H9 (cell line): Measurements from ENCODE around the gene ZNF621. TPM values are rescaled to one million over a fixed set of nuclear protein-coding genes. Genes with fewer than 3 reads are reported as not detected.
"Not testable (repeated sequence)": the region's sequence is repeated elsewhere in the genome, so short reads cannot be mapped to it uniquely, and the experiment has no call there.

Experiments
- DNase-seq: peaks from one replicate; pipeline ENCODE4 v3.0.0-alpha.2; 2017
- H2AFZ ChIP-seq: one replicate; pipeline ENCODE4 v1.6.1; 2013; ENCODE audit warnings: mild to moderate bottlenecking, low read length, control low read depth, moderate library complexity
- H2AK5ac ChIP-seq: 2 replicates; pipeline ENCODE4 v1.6.1; 2013; ENCODE audit warnings: low read length, control low read depth, mixed read lengths; ENCODE audit not compliant: insufficient read length
- H2BK120ac ChIP-seq: one replicate; pipeline ENCODE4 v1.6.1; 2013; ENCODE audit warnings: low read depth, mild to moderate bottlenecking, low read length, control low read depth, inconsistent platforms; ENCODE audit not compliant: poor library complexity, severe bottlenecking
- H2BK12ac ChIP-seq: 2 replicates; pipeline ENCODE4 v1.6.1; 2013; ENCODE audit warnings: low read length, control low read depth, mixed read lengths, low read depth; ENCODE audit not compliant: insufficient read length
- H2BK15ac ChIP-seq: 2 replicates; pipeline ENCODE4 v1.6.1; 2013; ENCODE audit warnings: low read depth, low read length, control low read depth
- H2BK20ac ChIP-seq: one replicate; pipeline ENCODE4 v1.6.1; 2013; ENCODE audit warnings: low read depth, mild to moderate bottlenecking, low read length, control low read depth, inconsistent platforms; ENCODE audit not compliant: poor library complexity, severe bottlenecking
- H2BK5ac ChIP-seq: 2 replicates; pipeline ENCODE4 v1.6.1; 2013; ENCODE audit warnings: low read length, control low read depth, mixed read lengths; ENCODE audit not compliant: insufficient read length
- H3K14ac ChIP-seq: 2 replicates; pipeline ENCODE4 v1.6.1; 2013; ENCODE audit warnings: low read length, control low read depth; ENCODE audit not compliant: insufficient read depth
- H3K18ac ChIP-seq: 2 replicates; pipeline ENCODE4 v1.6.1; 2013; ENCODE audit warnings: low read depth, mild to moderate bottlenecking, mixed read lengths, low read length, control low read depth; ENCODE audit not compliant: insufficient read length
- H3K23ac ChIP-seq: 2 replicates; pipeline ENCODE4 v1.6.1; 2013; ENCODE audit warnings: low read length, control low read depth, mixed read lengths, low read depth; ENCODE audit not compliant: insufficient read length
- H3K23me2 ChIP-seq: 2 replicates; pipeline ENCODE4 v1.6.1; 2013; ENCODE audit warnings: low read depth, mild to moderate bottlenecking, mixed read lengths, low read length, control low read depth; ENCODE audit not compliant: insufficient read length, poor library complexity, severe bottlenecking
- H3K27ac ChIP-seq: 2 replicates; pipeline ENCODE4 v1.5.1; 2013; ENCODE audit warnings: low read length, control low read depth, mixed read lengths, low read depth; ENCODE audit not compliant: insufficient read length
- H3K27me3 ChIP-seq: 2 replicates; pipeline ENCODE4 v1.6.1; 2013; ENCODE audit warnings: low read length, control low read depth, inconsistent platforms; ENCODE audit not compliant: insufficient read depth
- H3K4ac ChIP-seq: 2 replicates; pipeline ENCODE4 v1.6.1; 2013; ENCODE audit warnings: low read depth, mild to moderate bottlenecking, control low read depth, inconsistent platforms, low read length, moderate library complexity
- H3K4me1 ChIP-seq: 2 replicates; pipeline ENCODE4 v1.6.1; 2013; ENCODE audit warnings: low read length, control low read depth, inconsistent platforms; ENCODE audit not compliant: insufficient read depth
- H3K4me2 ChIP-seq: 2 replicates; pipeline ENCODE4 v1.6.1; 2013; ENCODE audit warnings: low read length, control low read depth, mixed read lengths; ENCODE audit not compliant: insufficient read length, insufficient read depth
- H3K56ac ChIP-seq: 2 replicates; pipeline ENCODE4 v1.6.1; 2013; ENCODE audit warnings: low read depth, mild to moderate bottlenecking, mixed read lengths, low read length, control low read depth; ENCODE audit not compliant: insufficient read length
- H3K79me1 ChIP-seq: 2 replicates; pipeline ENCODE4 v1.6.1; 2013; ENCODE audit warnings: low read depth, mild to moderate bottlenecking, moderate library complexity, low read length, control low read depth, inconsistent platforms; ENCODE audit not compliant: insufficient read depth, poor library complexity, severe bottlenecking
- H3K79me2 ChIP-seq: 2 replicates; pipeline ENCODE4 v1.6.1; 2013; ENCODE audit warnings: low read length, control low read depth, inconsistent platforms; ENCODE audit not compliant: insufficient read depth
- H3K9ac ChIP-seq: 2 replicates; pipeline ENCODE4 v1.6.1; 2013; ENCODE audit warnings: low read length, control low read depth, mixed read lengths; ENCODE audit not compliant: insufficient read length; ENCODE audit errors: extremely low read depth
- H3K9me3 ChIP-seq: one replicate; pipeline ENCODE4 v1.6.1; 2013; ENCODE audit warnings: low read depth, low read length, inconsistent platforms; ENCODE audit not compliant: control insufficient read depth
- H3T11ph ChIP-seq: one replicate; pipeline ENCODE4 v1.6.1; 2013; ENCODE audit warnings: mild to moderate bottlenecking, low read length, control low read depth, inconsistent platforms
- H4K20me1 ChIP-seq: one replicate; pipeline ENCODE4 v1.6.1; 2013; ENCODE audit not compliant: control insufficient read depth, insufficient read length, insufficient read depth
- H4K5ac ChIP-seq: 2 replicates; pipeline ENCODE4 v1.6.1; 2013; ENCODE audit warnings: low read depth, mild to moderate bottlenecking, mixed read lengths, low read length, control low read depth; ENCODE audit not compliant: insufficient read length
- H4K8ac ChIP-seq: replicated peaks from 2 replicates; pipeline ENCODE4 v1.6.1; 2013; ENCODE audit warnings: low read length, control low read depth, mixed read lengths, low read depth; ENCODE audit not compliant: insufficient read length
- H4K91ac ChIP-seq: 2 replicates; pipeline ENCODE4 v1.6.1; 2013; ENCODE audit warnings: low read depth, mild to moderate bottlenecking, moderate library complexity, mixed read lengths, low read length, control low read depth; ENCODE audit not compliant: insufficient read length
- H3K27ac Mint-ChIP-seq, 3 experiments: 2 replicates in 2 of 3; 3 replicates in 1 of 3; pipeline ENCODE4 v1.8.0; 2020 to 2021; ENCODE audit warnings: mixed read lengths in 3 of 3, mild to moderate bottlenecking in 1 of 3, moderate library complexity in 1 of 3
- H3K27me3 Mint-ChIP-seq: 2 replicates; pipeline ENCODE4 v1.8.0; 2021; ENCODE audit warnings: low read depth, mild to moderate bottlenecking, moderate library complexity, mixed read lengths
- H3K36me3 Mint-ChIP-seq, 3 experiments: 2 replicates in 2 of 3; 3 replicates in 1 of 3; pipeline ENCODE4 v1.8.0; 2020 to 2021; ENCODE audit warnings: low read depth in 3 of 3, mixed read lengths in 3 of 3; ENCODE audit not compliant: insufficient read depth in 1 of 3
- H3K4me1 Mint-ChIP-seq, 2 experiments: 2 replicates each; pipeline ENCODE4 v1.8.0; 2020; ENCODE audit warnings: mixed read lengths in 2 of 2
- H3K4me3 Mint-ChIP-seq, 2 experiments: 2 replicates in 1 of 2; 3 replicates in 1 of 2; pipeline ENCODE4 v1.8.0; 2020 to 2021; ENCODE audit warnings: mild to moderate bottlenecking in 2 of 2, mixed read lengths in 2 of 2, moderate library complexity in 1 of 2
- H3K9me3 Mint-ChIP-seq, 2 experiments: 2 replicates in 1 of 2; 3 replicates in 1 of 2; pipeline ENCODE4 v1.8.0; 2020; ENCODE audit warnings: mild to moderate bottlenecking in 2 of 2, mixed read lengths in 2 of 2, moderate library complexity in 1 of 2
- WGBS: extraction: QIAGEN DNeasy Blood & Tissue Kit; methylation state at CpG from one replicate; pipeline ENCODE4 v1.1.7; 2013; ENCODE audit warnings: missing lambda C conversion rate, low lambda C conversion rate, mixed read lengths; ENCODE audit not compliant: insufficient read length; ENCODE audit errors: extremely low coverage; 5-methylcytosine and 5-hydroxymethylcytosine counted together
- total RNA-seq: library from RNA; stranded (reverse); gene quantifications from 2 replicates; pipeline ENCODE4 v1.2.1, GENCODE V29; 2021

The ZNF621 gene
- total RNA-seq, 1 experiment from 2014 or later, result 23.8 TPM

GRCh38 chr3:40565629-40566028 is 40.9 kb downstream of the ZNF621 start:
- Mint-ChIP-seq H3K9me3 (peaks cover 38 to 48% of the 10 kb centered on the region in 2 experiments), H3K4me1 (peaks cover 20 to 21% of the 10 kb centered on the region in 2 experiments), H3K36me3 (peaks cover 27 to 37% (median 36%) of the 10 kb centered on the region in 3 experiments)
- not testable (repeated sequence) for H3K4me1 ChIP-seq, H3K27me3 Mint-ChIP-seq, H3K27ac ChIP-seq, H2AK5ac ChIP-seq, H4K91ac ChIP-seq, H3K14ac ChIP-seq, H3K27me3 ChIP-seq, H2BK120ac ChIP-seq, H3K4ac ChIP-seq, H3K23ac ChIP-seq, H3K4me3 Mint-ChIP-seq, H4K5ac ChIP-seq, H3K4me2 ChIP-seq, H3K9ac ChIP-seq, H3K9me3 ChIP-seq, H2BK12ac ChIP-seq, H3K79me2 ChIP-seq, H2BK5ac ChIP-seq, H3K18ac ChIP-seq, H4K8ac ChIP-seq, DNase-seq, H3K23me2 ChIP-seq, H4K20me1 ChIP-seq, H2BK20ac ChIP-seq, H3T11ph ChIP-seq, H2BK15ac ChIP-seq, H3K27ac Mint-ChIP-seq, H3K79me1 ChIP-seq, H3K56ac ChIP-seq, H2AFZ ChIP-seq
- WGBS, result no CpG with 5 or more reads among the region's 5 CpGs
